GM12878 (cell line): ENCODE data around the gene TRAF3. TPM values are rescaled to one million over a fixed set of nuclear protein-coding genes. Genes with fewer than 3 reads are reported as not detected.

ENCODE experiments used
- BCL3 ChIP-seq: IDR thresholded peaks from 2 replicates; pipeline ENCODE4 v1.6.1; 2011; ENCODE audit warnings: borderline replicate concordance, low read depth, mild to moderate bottlenecking, moderate library complexity, low read length; ENCODE audit not compliant: insufficient read depth, poor library complexity, severe bottlenecking
- BHLHE40 ChIP-seq, 2 experiments: fragments of 450-650 bp in 1 of 2; IDR thresholded peaks; 2 replicates each; pipeline ENCODE4 v1.6.1; 2011 to 2017; ENCODE audit warnings: low read depth in 2 of 2, borderline replicate concordance in 1 of 2, improper control_type of control experiment in 1 of 2, low read length in 1 of 2, mild to moderate bottlenecking in 1 of 2
- CEBPB ChIP-seq, 2 experiments: fragments of 150-350 bp in 1 of 2; IDR thresholded peaks; 2 replicates each; pipeline ENCODE4 v1.6.1; 2012 to 2014; ENCODE audit warnings: low read depth in 2 of 2, low read length in 2 of 2, borderline replicate concordance in 1 of 2, inconsistent platforms in 1 of 2
- CHD4 ChIP-seq: fragments of 200-600 bp; sonication (generic); IDR thresholded peaks from 2 replicates; pipeline ENCODE4 v1.6.1; 2016; ENCODE audit warnings: mild to moderate bottlenecking
- CREB1 ChIP-seq: IDR thresholded peaks from 2 replicates; pipeline ENCODE4 v1.6.1; 2012; ENCODE audit warnings: low read depth, mild to moderate bottlenecking, inconsistent platforms
- ESRRA ChIP-seq: IDR thresholded peaks from 2 replicates; pipeline ENCODE4 v1.6.1; 2012; ENCODE audit warnings: mild to moderate bottlenecking, low read length, improper control_type of control experiment
- ETV6 ChIP-seq, 2 experiments: fragments of 450-650 bp in 1 of 2; IDR thresholded peaks in 1 of 2; conservative IDR thresholded peaks in 1 of 2; 2 replicates each; pipeline ENCODE4 v1.6.1; 2014; ENCODE audit warnings: antibody characterized with exemption in 1 of 2, borderline replicate concordance in 1 of 2, low read depth in 1 of 2, mild to moderate bottlenecking in 1 of 2, moderate library complexity in 1 of 2
- FOXK2 ChIP-seq: fragments of 450-650 bp; IDR thresholded peaks from 2 replicates; pipeline ENCODE4 v1.6.1; 2017; ENCODE audit warnings: mild to moderate bottlenecking, moderate library complexity
- GATAD2B ChIP-seq: fragments of 450-650 bp; conservative IDR thresholded peaks from 2 replicates; pipeline ENCODE4 v1.6.1; 2017; ENCODE audit warnings: low read depth, mild to moderate bottlenecking, moderate library complexity
- JUNB ChIP-seq: IDR thresholded peaks from 2 replicates; pipeline ENCODE4 v1.6.1; 2016; ENCODE audit warnings: antibody characterized with exemption, mild to moderate bottlenecking
- JUND ChIP-seq: IDR thresholded peaks from 2 replicates; pipeline ENCODE4 v1.6.1; 2012; ENCODE audit warnings: low read depth, mild to moderate bottlenecking, low read length, improper control_type of control experiment, moderate library complexity
- MEF2B ChIP-seq: fragments of 450-650 bp; IDR thresholded peaks from 2 replicates; pipeline ENCODE4 v1.6.1; 2018; ENCODE audit warnings: mild to moderate bottlenecking, moderate library complexity; ENCODE audit not compliant: partially characterized antibody, poor library complexity, severe bottlenecking
- MLLT1 ChIP-seq: fragments of 450-650 bp; IDR thresholded peaks from 2 replicates; pipeline ENCODE4 v1.6.1; 2016; ENCODE audit warnings: mild to moderate bottlenecking
- MTA2 ChIP-seq: fragments of 450-650 bp; IDR thresholded peaks from 2 replicates; pipeline ENCODE4 v1.6.1; 2016; ENCODE audit warnings: low read depth, mild to moderate bottlenecking, moderate library complexity
- NR2C1 ChIP-seq: fragments of 450-650 bp; IDR thresholded peaks from 2 replicates; pipeline ENCODE4 v1.6.1; 2017; ENCODE audit warnings: antibody characterized with exemption, mild to moderate bottlenecking, moderate library complexity
- PAX8 ChIP-seq: fragments of 450-650 bp; IDR thresholded peaks from 2 replicates; pipeline ENCODE4 v1.6.1; 2017; ENCODE audit warnings: mild to moderate bottlenecking, moderate library complexity
- PKNOX1 ChIP-seq: fragments of 450-650 bp; IDR thresholded peaks from 2 replicates; pipeline ENCODE4 v1.6.1; 2016; ENCODE audit warnings: mild to moderate bottlenecking
- RAD51 ChIP-seq: fragments of 450-650 bp; IDR thresholded peaks from 2 replicates; pipeline ENCODE4 v1.6.1; 2016; ENCODE audit warnings: moderate library complexity, mild to moderate bottlenecking, inconsistent platforms
- RCOR1 ChIP-seq: conservative IDR thresholded peaks from 2 replicates; pipeline ENCODE4 v1.6.1; 2012; ENCODE audit warnings: low read depth, low read length, improper control_type of control experiment
- RFX5 ChIP-seq: IDR thresholded peaks from 2 replicates; pipeline ENCODE4 v1.6.1; 2011; ENCODE audit warnings: low read depth, low read length, improper control_type of control experiment
- RUNX3 ChIP-seq: IDR thresholded peaks from 2 replicates; pipeline ENCODE4 v1.6.1; 2012; ENCODE audit warnings: low read length, inconsistent platforms
- SMAD5 ChIP-seq: IDR thresholded peaks from 2 replicates; pipeline ENCODE4 v1.6.1; 2016; ENCODE audit warnings: antibody characterized with exemption, low read depth
- SMARCA5 ChIP-seq: fragments of 450-650 bp; IDR thresholded peaks from 2 replicates; pipeline ENCODE4 v1.6.1; 2017; ENCODE audit warnings: mild to moderate bottlenecking
- SPI1 ChIP-seq: IDR thresholded peaks from 2 replicates; pipeline ENCODE4 v1.6.1; 2011; ENCODE audit warnings: low read depth, mild to moderate bottlenecking, low read length, moderate library complexity, borderline replicate concordance; ENCODE audit not compliant: insufficient read depth
- SUPT20H ChIP-seq: IDR thresholded peaks from 2 replicates; pipeline ENCODE4 v1.6.1; 2011; ENCODE audit warnings: low read depth, mild to moderate bottlenecking, low read length, moderate library complexity, borderline replicate concordance; ENCODE audit not compliant: control insufficient read depth
- SUZ12 ChIP-seq: fragments of 200-600 bp; sonication (generic); IDR thresholded peaks from one replicate; pipeline ENCODE4 v1.6.1; 2018; ENCODE audit warnings: antibody characterized with exemption, mild to moderate bottlenecking; ENCODE audit not compliant: unreplicated experiment
- TAF1 ChIP-seq: IDR thresholded peaks from 2 replicates; pipeline ENCODE4 v1.6.1; 2011; ENCODE audit warnings: mild to moderate bottlenecking, low read depth, low read length, borderline replicate concordance
- TCF7 ChIP-seq: IDR thresholded peaks from 2 replicates; pipeline ENCODE4 v1.6.1; 2014; ENCODE audit warnings: antibody characterized with exemption, borderline replicate concordance
- YBX1 ChIP-seq: fragments of 450-650 bp; IDR thresholded peaks from 2 replicates; pipeline ENCODE4 v1.6.1; 2016; ENCODE audit warnings: antibody characterized with exemption
- ZBED1 ChIP-seq: IDR thresholded peaks from 2 replicates; pipeline ENCODE4 v1.6.1; 2016; ENCODE audit warnings: borderline replicate concordance
- polyA plus RNA-seq, 11 experiments: library from polyadenylated mRNA; depleted of rRNA in 4 of 11; unstranded in 6 of 11; stranded (reverse) in 5 of 11; fragments of >200 nt; fragmentation: Nextera tagmentation in 4 of 11; fragmentation: Illumina TruSeq in 1 of 11; extraction: Ambion mirVana in 4 of 11; extraction: Trizol in 1 of 11; gene quantifications; 1 replicate in 1 of 11; 2 replicates in 10 of 11; pipeline versions ENCODE4 v1.2.1 to v1.2.3, GENCODE V29; 2011 to 2016; ENCODE audit warnings: inconsistent platforms in 2 of 11, missing spikeins in 2 of 11, low read depth in 1 of 11
- total RNA-seq, 4 experiments: library from RNA; depleted of rRNA in 3 of 4; stranded (reverse); fragments of >200 nt in 3 of 4; fragmentation: Illumina TruSeq in 1 of 4; extraction: Trizol in 1 of 4; gene quantifications; 2 replicates each; pipeline versions ENCODE4 v1.2.1 to v1.2.3, GENCODE V29; 2013 to 2021

The TRAF3 gene
- total and polyA plus RNA-seq, 10 of the 15 experiments (the other 5 are each of a cell fraction or from before 2014, with no cell fraction given): 3.0 to 70.1 (median 36.5) TPM

- TF ChIP-seq SUPT20H (no peak), CEBPB (IDR thresholded peaks at IDR 0.05; ENCODE audit: borderline replicate concordance in 1 of 2, low read depth in 2 of 2, low read length in 2 of 2) (no peak), MLLT1 (0 out of 2 replicates have a peak, but pooled peaks have one; percentile 58), BCL3 (peak; percentile 56), RUNX3 (peak; percentile 98), SMAD5 (0 out of 2 replicates have a peak, but pooled peaks have one; percentile 44), GATAD2B (no peak), JUNB (0 out of 2 replicates have a peak, but pooled peaks have one; percentile 20), FOXK2 (no peak), YBX1 (no peak), CHD4 (no peak), PAX8 (no peak), ZBED1 (peak; percentile 83; the same call in 1 of the 2 replicates), MEF2B (peak; percentile 93), TCF7 (no peak), RCOR1 (no peak), ESRRA (no peak), MTA2 (peak; percentile 93), NR2C1 (no peak), RFX5 (no peak), CREB1 (0 out of 2 replicates have a peak, but pooled peaks have one; percentile 35), JUND (no peak), SUZ12 (no peak), SMARCA5 (no peak), PKNOX1 (peak; percentile 35; the same call in 1 of the 2 replicates), ETV6 (conservative IDR thresholded peaks at IDR 0.05 in 1 of 2, IDR thresholded peaks at IDR 0.05 in 1 of 2; ENCODE audit: borderline replicate concordance in 1 of 2, low read depth in 1 of 2) (no peak; a peak in 1 of 4 replicates), SPI1 (peak; percentile 99), TAF1 (peak; percentile 89), RAD51 (0 out of 2 replicates have a peak, but pooled peaks have one; percentile 32), BHLHE40 (IDR thresholded peaks at IDR 0.05; ENCODE audit: borderline replicate concordance in 1 of 2, low read depth in 2 of 2, low read length in 1 of 2) (peak; percentile 46 to 56; a peak in 2 of 4 replicates)
Measured at GRCh38 chr14:102901633-102902032, 124.4 kb downstream of the TRAF3 start (continued).
